Stromal cell of bone marrow (primary cell): ENCODE measurements around the gene EME1.

Experiments used
- DNase-seq: peaks from one replicate; pipeline ENCODE4 v3.0.0-alpha.2; 2012; ENCODE audit warnings: low read depth

Gene EME1

GRCh38 chr17:50363217-50364060 is 9.6 kb upstream of the EME1 start:
- DNase-seq: no peak

DNA sequence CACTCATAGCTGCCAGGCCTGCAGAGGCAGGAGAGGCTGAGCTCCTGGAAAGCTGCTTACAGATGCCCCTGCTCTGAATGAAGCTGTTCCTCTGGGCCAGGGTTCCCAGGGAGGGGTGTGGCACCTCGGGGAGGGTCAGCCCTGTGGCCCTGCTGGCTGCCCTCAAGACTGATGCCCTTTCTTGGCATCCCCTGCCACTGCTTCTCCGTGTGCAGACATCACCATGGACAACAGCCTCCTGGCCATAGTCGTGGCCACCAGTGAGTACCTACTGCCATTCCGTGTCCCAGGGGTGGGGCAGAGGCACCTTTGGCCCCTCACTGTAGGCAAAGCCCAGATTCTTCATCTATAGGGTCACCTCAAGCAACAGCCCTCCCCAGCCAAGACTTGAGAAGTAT is 9.0 kb upstream of the EME1 start:
- DNase-seq: no peak

- no peak for DNase-seq
Measured at GRCh38 chr17:50364715-50365114, 8.3 kb upstream of the EME1 start.

- DNase-seq: no peak
Measured at GRCh38 chr17:50365165-50365564, 7.9 kb upstream of the EME1 start.

DNA sequence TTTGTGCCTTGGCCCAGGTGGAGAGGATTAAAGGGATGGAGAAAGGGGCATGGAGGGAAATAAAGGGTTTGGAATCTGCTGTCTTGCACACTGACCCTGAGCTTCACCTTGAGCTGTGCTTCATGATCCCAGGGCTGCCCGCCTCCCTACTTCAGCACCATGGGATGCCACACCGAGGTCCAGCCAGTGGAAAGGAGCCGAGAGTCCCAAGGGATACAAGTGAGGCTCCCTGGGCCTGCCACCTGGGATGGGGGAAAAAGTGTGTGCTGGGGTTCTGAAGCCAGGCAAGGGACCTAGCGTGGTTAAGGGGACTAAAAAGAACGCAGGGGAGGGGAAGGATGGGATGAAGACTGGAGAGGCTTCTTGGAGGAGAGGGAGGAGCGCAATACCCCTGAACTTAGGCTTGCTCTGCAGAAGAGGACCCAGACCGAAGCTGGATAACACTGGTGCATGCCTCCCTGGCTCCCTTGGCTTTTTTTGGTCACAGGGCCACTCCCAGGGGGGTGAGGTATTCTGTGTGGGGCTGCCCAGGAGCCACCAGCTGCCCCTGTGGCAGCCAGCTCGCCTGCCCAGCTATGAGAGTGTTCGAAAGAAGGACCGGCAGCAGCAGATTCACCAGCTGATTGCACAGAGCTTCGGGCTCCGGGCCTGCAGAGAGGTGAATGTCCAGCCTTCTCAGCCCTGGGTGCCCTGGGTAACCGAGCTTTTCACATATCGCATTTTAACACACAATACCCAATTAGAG is 7.2 kb upstream of the EME1 start:
- DNase-seq: no peak

GRCh38 chr17:50367401-50367800 is 5.6 kb upstream of the EME1 start:
- DNase-seq: no peak

DNA sequence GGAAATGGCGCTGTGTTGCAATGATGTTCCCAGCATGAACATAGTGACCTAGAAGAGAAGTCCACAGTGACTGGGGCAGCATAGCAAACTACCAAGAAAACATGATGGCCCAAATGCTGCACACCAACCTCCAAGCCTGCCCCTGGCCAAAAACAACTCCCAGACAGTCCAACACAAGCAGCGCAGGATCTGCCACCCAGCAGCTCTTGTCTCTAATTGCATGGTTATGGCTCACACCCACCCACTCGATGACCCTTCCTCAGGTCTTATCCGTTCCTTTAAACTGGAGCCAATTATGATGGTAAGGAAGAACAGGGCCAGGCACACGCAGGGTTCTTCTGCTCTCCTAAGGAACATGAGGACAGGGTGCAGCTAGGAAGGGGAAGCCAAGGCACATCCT is 3.0 kb upstream of the EME1 start:
- no peak for DNase-seq

DNA sequence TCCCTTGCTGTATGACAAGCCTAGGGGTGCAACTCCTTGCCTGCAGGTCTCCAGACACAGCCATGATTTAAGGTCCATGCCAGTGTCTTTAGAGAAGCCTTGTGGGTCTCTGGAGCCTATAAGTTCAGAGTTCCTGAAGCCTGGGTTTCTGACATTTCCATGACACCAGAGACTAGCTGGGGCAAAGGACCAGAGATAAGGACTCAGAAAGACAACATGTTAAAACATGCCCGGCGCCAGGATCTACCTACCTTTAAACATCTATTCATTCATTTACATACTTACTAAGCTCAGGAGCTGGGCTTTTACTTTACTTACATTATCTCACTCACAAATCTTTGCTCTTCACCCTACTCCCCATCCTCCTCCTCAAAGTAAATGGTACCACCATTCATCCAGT is 1.5 kb upstream of the EME1 start:
- DNase-seq: no peak

- no peak for DNase-seq
Measured at GRCh38 chr17:50372222-50372757, 739 bp upstream of the EME1 start.

GRCh38 chr17:50373705-50374104 is 676 bp downstream of the EME1 start:
- no peak for DNase-seq

DNA sequence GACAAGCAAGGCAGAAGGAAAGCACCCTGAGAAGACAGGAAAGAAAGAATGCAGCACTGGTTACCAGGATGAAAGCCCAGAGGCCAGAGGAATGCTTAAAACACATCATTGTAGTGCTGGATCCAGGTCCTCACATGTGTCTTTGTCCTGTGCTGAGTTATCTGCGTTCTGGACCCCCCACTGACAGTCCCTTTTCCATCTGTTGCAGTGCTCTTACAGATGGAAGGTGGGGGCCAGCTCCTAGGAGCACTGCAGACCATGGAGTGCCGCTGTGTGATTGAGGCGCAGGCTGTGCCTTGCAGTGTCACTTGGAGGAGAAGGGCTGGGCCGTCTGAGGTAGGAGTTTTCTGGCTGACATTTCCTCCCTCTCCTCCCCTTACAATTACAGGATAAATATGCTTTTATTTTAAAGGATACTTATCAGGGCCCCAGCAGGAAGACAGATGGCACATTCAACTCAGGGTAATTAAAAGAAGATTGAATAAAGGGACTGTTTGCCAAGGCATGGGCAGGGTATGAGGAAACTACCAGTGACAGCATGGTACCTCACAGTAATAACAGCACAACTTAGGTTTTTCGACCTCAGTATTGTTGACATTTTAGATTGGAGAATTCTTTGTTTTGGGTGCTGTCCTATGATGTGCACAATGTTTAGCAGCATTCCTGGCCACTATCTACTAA is 3.0 kb downstream of the EME1 start:
- no peak for DNase-seq

DNA sequence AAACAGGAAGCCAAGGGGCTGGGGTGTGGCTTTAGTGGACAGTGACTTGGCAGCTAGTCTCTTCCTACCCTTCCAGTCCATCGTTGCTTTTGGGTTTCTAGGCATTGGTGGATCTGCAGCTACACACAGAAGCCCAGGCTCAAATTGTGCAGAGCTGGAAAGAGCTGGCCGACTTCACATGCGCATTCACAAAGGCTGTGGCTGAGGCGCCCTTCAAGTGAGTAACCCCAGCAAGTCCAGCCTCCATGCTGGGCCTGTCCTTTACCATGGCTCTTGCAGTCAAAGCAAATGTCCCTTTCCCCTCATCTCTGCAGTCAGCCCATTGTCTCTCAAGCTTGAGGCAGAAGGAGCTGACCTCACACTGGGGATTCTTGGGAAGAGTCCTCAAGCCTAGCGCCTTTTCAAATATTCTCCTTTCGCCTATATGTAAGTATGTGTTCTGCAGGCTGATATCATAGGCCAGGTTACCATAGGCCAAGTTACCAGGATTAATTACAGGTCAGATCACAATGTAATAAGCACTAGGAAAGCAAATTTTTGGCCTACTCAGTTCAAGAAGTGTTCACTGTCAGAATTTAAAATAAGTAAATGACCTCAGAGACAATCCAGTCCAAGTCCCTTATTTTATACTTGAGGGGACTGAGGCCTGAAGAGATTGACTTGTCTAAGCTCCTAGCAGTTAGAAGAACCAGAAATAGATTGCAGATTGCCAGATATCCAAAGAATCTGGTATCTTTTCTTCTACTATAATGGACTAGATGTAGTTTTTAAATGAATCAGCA is 6.5 kb downstream of the EME1 start:
- DNase-seq: no peak

DNA sequence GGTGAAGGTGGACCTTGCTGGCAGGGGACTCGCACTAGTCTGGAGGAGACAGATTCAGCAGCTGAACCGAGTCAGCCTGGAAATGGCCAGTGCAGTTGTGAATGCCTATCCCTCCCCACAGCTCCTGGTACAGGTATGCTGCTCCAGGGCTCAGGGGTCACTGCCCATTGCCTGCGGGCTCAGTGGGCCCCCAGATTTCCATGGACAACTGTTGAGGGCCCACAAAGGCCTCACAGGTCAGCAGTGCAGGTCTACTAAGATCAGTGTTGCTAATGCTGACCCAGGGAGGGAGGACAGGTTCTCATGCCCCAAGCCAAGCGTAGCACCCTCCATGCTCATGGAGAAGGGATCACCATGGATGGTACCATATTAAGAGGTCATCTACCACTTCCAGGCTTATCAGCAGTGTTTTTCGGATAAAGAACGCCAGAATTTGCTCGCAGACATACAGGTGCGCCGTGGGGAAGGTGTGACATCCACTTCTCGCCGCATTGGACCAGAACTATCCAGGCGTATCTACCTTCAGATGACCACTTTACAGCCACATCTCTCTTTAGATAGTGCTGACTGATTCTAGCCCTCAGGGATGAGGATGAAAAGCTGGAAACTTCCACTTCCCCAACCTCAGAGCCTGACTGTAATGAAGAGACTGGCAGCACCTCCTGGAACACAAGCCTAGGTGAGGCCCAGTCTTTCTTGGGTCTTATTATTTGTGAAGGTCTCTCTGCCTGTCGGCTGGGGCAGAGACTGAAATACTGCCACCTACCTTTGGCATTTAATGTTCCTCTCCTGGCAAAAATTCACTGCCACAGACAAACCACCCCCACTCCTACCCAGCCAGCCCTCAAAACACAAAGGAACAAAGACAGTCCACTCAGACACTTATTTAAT is 7.6 kb downstream of the EME1 start:
- DNase-seq: no peak

GRCh38 chr17:50381260-50381815 is 8.3 kb downstream of the EME1 start:
- no peak for DNase-seq

- no peak for DNase-seq
Measured at GRCh38 chr17:50381920-50382319, 8.9 kb downstream of the EME1 start.

DNA sequence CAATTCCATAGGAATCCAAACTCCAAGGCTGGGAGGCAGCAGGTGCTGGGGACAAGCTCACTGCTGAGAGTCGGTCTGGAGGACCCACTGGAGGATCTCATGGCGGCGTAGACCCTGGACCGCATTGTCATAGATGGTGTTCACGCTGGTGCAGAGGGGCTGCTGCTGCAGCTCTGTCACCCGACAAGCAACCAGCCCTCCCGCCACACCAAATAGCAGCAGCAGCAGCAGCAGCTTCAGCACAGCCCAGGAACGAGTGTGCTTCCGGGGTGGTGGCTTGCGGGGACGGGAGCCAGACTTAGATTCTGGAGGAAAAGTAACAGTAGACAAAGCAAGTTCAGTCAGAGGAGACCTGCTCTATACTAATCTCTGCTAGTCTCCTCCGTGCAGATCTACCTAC is 9.9 kb downstream of the EME1 start:
- DNase-seq: no peak

DNA sequence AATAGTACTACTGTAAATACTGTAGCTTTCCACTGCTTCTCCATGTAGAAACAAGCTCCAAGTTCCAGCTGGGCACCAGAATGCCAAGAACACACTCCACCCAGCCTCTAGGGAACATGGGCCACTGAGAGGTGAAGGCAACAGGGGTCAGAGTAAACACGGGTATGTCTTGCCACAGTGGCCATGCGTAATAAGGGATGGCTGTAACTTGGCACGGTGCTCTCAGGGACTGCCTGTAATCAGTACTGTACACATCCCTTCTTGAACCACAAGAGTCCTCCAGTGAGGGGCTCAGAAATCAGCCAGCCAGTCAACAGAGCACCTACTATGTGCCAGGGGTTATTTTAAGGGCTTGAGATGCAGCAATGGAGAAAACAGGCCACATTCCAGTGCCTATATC is 13.5 kb downstream of the EME1 start:
- no peak for DNase-seq

- no peak for DNase-seq
Measured at GRCh38 chr17:50388728-50389127, 15.7 kb downstream of the EME1 start.

DNA sequence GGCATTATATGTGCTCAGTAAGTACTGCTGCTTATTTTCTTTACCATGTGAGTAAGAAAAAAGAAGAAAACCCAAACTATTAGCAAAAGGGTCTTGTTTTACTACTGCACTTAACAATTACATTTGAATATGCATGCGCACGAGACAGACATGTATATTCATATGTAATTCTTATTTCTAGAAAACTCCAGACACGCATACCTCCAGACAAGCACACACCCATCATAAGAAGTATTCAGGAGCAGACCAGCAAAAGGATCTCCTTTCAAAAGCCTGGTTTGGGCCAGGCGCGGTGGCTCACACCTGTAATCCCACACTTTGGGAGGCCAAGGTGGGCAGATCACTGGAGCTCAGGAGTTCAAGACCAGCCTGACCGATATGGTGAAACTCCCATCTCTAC is 16.5 kb downstream of the EME1 start:
- no peak for DNase-seq

DNA sequence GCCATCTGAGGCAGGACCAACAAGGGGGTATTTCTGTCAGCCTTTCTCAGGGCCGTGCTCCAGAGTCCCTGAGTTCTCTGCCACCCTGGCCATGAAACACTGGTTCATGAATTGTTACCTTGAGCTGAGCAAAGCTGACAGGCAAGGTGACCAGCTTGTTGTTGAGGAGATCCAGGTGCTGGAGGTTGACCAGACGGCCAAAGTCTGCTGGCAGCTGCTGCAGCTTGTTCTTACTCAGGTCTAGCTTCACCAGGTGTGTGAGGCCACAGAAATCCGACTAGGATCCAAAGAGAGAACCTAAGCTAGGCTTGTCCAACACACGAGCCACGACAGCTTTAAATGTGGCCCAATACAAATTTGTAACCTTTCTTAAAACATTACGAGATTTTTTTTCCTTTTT is 19.6 kb downstream of the EME1 start:
- DNase-seq: no peak

- no peak for DNase-seq
Measured at GRCh38 chr17:50393700-50394099, 20.7 kb downstream of the EME1 start.
